ENCODE data around the gene TTC22. TPM values are rescaled to one million over a fixed set of nuclear protein-coding genes. Genes with fewer than 3 reads are reported as not detected.

Gene TTC22
- total and polyA plus RNA-seq, 3 experiments from 2014 or later, result 2.8 to 5.6 (median 2.9) TPM

- Histone ChIP-seq H3K27me3 (ENCODE audit: insufficient read depth, low read length, poor library complexity, severe bottlenecking) (no peaks in the 10 kb centered on the region), H3K4me1 (ENCODE audit: insufficient read depth, low read length) (peaks cover 19% of the 10 kb centered on the region), H3K36me3 (ENCODE audit: insufficient read depth, low read length) (peaks cover 7% of the 10 kb centered on the region), H3K27ac (ENCODE audit: low read depth, low read length) (no peak overlapping the region), H3K9me3 (ENCODE audit: low read length) (no peaks in the 10 kb centered on the region), H3K4me3 (ENCODE audit: low read length) (no peak overlapping the region)
- Mint-ChIP-seq H3K27ac (peak overlapping the region in 7 of 8 donors; percentile 18 to 88 (median 39)), H3K36me3 (peaks cover 6 to 70% (median 14%) of the 10 kb centered on the region in 3 donors), H3K4me3 (peak overlapping the region in 1 of 7 donors; percentile 1), H3K27me3 (peaks cover 0 to 1% of the 10 kb centered on the region in 2 donors), H3K4me1 (peaks cover 47 to 58% (median 48%) of the 10 kb centered on the region in 3 donors), H3K9me3 (peaks cover 0 to 3% (median 0%) of the 10 kb centered on the region in 5 donors)
- ChIA-PET POLR2A (no interaction called here), CTCF (no interaction called here)
- DNase-seq, result peak in 1 of 5 donors; percentile 37
These were observed 6.4 kb downstream of the TTC22 start for GRCh38 chr1:54794451-54795355.

GRCh38 chr1:54792686-54793282, 8.3 kb downstream of the TTC22 start:
- ChIA-PET POLR2A (no interaction called here), CTCF (interaction anchor here (0.7 to 4.7 kb wide), 3 partner anchors 7 to 891 kb away, joined by 3 to 30 read pairs (median 3); partner anchors contain the start of gene TTC22)
- Mint-ChIP-seq H3K9me3 (peaks cover 0 to 3% (median 0%) of the 10 kb centered on the region in 5 donors), H3K4me1 (peaks cover 31 to 42% (median 32%) of the 10 kb centered on the region in 3 donors), H3K27ac (peak overlapping the region in 1 of 8 donors; percentile 43), H3K27me3 (peaks cover 0 to under 1% of the 10 kb centered on the region in 2 donors), H3K36me3 (peaks cover 6 to 82% (median 16%) of the 10 kb centered on the region in 3 donors), H3K4me3 (no peak overlapping the region)
- Histone ChIP-seq H3K36me3 (ENCODE audit: insufficient read depth, low read length) (peaks cover 7% of the 10 kb centered on the region), H3K4me3 (ENCODE audit: low read length) (no peak overlapping the region), H3K27ac (ENCODE audit: low read depth, low read length) (no peak overlapping the region), H3K9me3 (ENCODE audit: low read length) (no peaks in the 10 kb centered on the region), H3K27me3 (ENCODE audit: insufficient read depth, low read length, poor library complexity, severe bottlenecking) (no peaks in the 10 kb centered on the region), H3K4me1 (ENCODE audit: insufficient read depth, low read length) (no peaks in the 10 kb centered on the region)
- DNase-seq, result no peak

GRCh38 chr1:54791880-54792522, 9.1 kb downstream of the TTC22 start:
- no peak overlapping the region for H3K27ac ChIP-seq (ENCODE audit: low read depth, low read length)
- POLR2A ChIA-PET, result no interaction called here
- Mint-ChIP-seq H3K9me3 (peaks cover 0 to 3% (median 0%) of the 10 kb centered on the region in 5 donors), H3K27ac (peak overlapping the region in 4 of 8 donors; percentile 27 to 79 (median 45)), H3K27me3 (no peaks in the 10 kb centered on the region), H3K4me3 (no peak overlapping the region), H3K36me3 (peaks cover 6 to 84% (median 16%) of the 10 kb centered on the region in 3 donors), H3K4me1 (peaks cover 25 to 34% (median 28%) of the 10 kb centered on the region in 3 donors)
- no peaks in the 10 kb centered on the region for H3K9me3 ChIP-seq (ENCODE audit: low read length)
- H3K4me1 ChIP-seq (ENCODE audit: insufficient read depth, low read length), result no peaks in the 10 kb centered on the region
- no peak for DNase-seq
- H3K4me3 ChIP-seq (ENCODE audit: low read length), result no peak overlapping the region
- CTCF ChIA-PET, result interaction anchor here (0.7 to 4.7 kb wide), 2 partner anchors 8 to 891 kb away, joined by 3 to 30 read pairs; partner anchors contain the start of gene TTC22
- peaks cover 7% of the 10 kb centered on the region for H3K36me3 ChIP-seq (ENCODE audit: insufficient read depth, low read length)
- H3K27me3 ChIP-seq (ENCODE audit: insufficient read depth, low read length, poor library complexity, severe bottlenecking), result no peaks in the 10 kb centered on the region

GRCh38 chr1:54788459-54788858, 12.7 kb downstream of the TTC22 start:
- H3K36me3 Mint-ChIP-seq, result peaks cover 6 to 81% (median 9%) of the 10 kb centered on the region in 3 donors
- H3K27ac ChIP-seq (ENCODE audit: low read depth, low read length), result no peak overlapping the region
- H3K4me1 ChIP-seq (ENCODE audit: insufficient read depth, low read length), result no peaks in the 10 kb centered on the region
- peak overlapping the region in 1 of 8 donors; percentile 74 for H3K27ac Mint-ChIP-seq
- no peak overlapping the region for H3K4me3 Mint-ChIP-seq
- peaks cover 0 to 3% (median 0%) of the 10 kb centered on the region in 5 donors for H3K9me3 Mint-ChIP-seq
- no peak for DNase-seq
- peaks cover 5 to 10% (median 6%) of the 10 kb centered on the region in 3 donors for H3K4me1 Mint-ChIP-seq
- H3K9me3 ChIP-seq (ENCODE audit: low read length), result no peaks in the 10 kb centered on the region
- peaks cover 11% of the 10 kb centered on the region for H3K36me3 ChIP-seq (ENCODE audit: insufficient read depth, low read length)
- no peaks in the 10 kb centered on the region for H3K27me3 Mint-ChIP-seq
- POLR2A ChIA-PET, result no interaction called here
- no peaks in the 10 kb centered on the region for H3K27me3 ChIP-seq (ENCODE audit: insufficient read depth, low read length, poor library complexity, severe bottlenecking)
- CTCF ChIA-PET, result interaction anchor here (4.7 kb wide), 1 partner anchor 12 kb away, joined by 30 read pairs; the partner anchor contains the start of gene TTC22
- no peak overlapping the region for H3K4me3 ChIP-seq (ENCODE audit: low read length)

GRCh38 chr1:54787604-54788003, 13.5 kb downstream of the TTC22 start:
- Mint-ChIP-seq H3K27me3 (no peaks in the 10 kb centered on the region), H3K27ac (peak overlapping the region in 3 of 8 donors; percentile 47 to 85 (median 60)), H3K4me3 (no peak overlapping the region), H3K9me3 (peaks cover 0 to 3% (median 0%) of the 10 kb centered on the region in 5 donors), H3K4me1 (peaks cover 5 to 10% (median 6%) of the 10 kb centered on the region in 3 donors), H3K36me3 (peaks cover 6 to 81% (median 9%) of the 10 kb centered on the region in 3 donors)
- CTCF ChIA-PET, result interaction anchor here (1.4 kb wide), 1 partner anchor 14 kb away, joined by 4 read pairs; no protein-coding TSS in a partner anchor
- Histone ChIP-seq H3K27ac (ENCODE audit: low read depth, low read length) (no peak overlapping the region), H3K4me3 (ENCODE audit: low read length) (no peak overlapping the region), H3K4me1 (ENCODE audit: insufficient read depth, low read length) (no peaks in the 10 kb centered on the region), H3K36me3 (ENCODE audit: insufficient read depth, low read length) (peaks cover 13% of the 10 kb centered on the region), H3K27me3 (ENCODE audit: insufficient read depth, low read length, poor library complexity, severe bottlenecking) (no peaks in the 10 kb centered on the region), H3K9me3 (ENCODE audit: low read length) (no peaks in the 10 kb centered on the region)
- POLR2A ChIA-PET, result no interaction called here
- DNase-seq, result no peak

- H3K27me3 ChIP-seq (ENCODE audit: insufficient read depth, low read length, poor library complexity, severe bottlenecking), result no peaks in the 10 kb centered on the region
- peaks cover 0 to 1% (median 0%) of the 10 kb centered on the region in 5 donors for H3K9me3 Mint-ChIP-seq
- H3K36me3 Mint-ChIP-seq, result peaks cover 3 to 84% (median 13%) of the 10 kb centered on the region in 3 donors
- H3K4me3 ChIP-seq (ENCODE audit: low read length), result no peak overlapping the region
- DNase-seq, result no peak
- H3K27ac ChIP-seq (ENCODE audit: low read depth, low read length), result no peak overlapping the region
- H3K9me3 ChIP-seq (ENCODE audit: low read length), result no peaks in the 10 kb centered on the region
- H3K4me1 ChIP-seq (ENCODE audit: insufficient read depth, low read length), result no peaks in the 10 kb centered on the region
- peaks cover 5 to 10% (median 6%) of the 10 kb centered on the region in 3 donors for H3K4me1 Mint-ChIP-seq
- CTCF ChIA-PET, result interaction anchor here (1.4 kb wide), 1 partner anchor 15 kb away, joined by 4 read pairs; no protein-coding TSS in a partner anchor
- H3K4me3 Mint-ChIP-seq, result no peak overlapping the region
- H3K36me3 ChIP-seq (ENCODE audit: insufficient read depth, low read length), result peaks cover 17% of the 10 kb centered on the region
- POLR2A ChIA-PET, result no interaction called here
- peak overlapping the region in 4 of 8 donors; percentile 17 to 77 (median 62) for H3K27ac Mint-ChIP-seq
- no peaks in the 10 kb centered on the region for H3K27me3 Mint-ChIP-seq
These were observed 14.3 kb downstream of the TTC22 start for GRCh38 chr1:54786778-54787177.

- H3K4me3 ChIP-seq (ENCODE audit: low read length), result no peak overlapping the region
- peaks cover 0 to 78% (median 18%) of the 10 kb centered on the region in 3 donors for H3K36me3 Mint-ChIP-seq
- peaks cover 0 to 6% (median 0%) of the 10 kb centered on the region in 3 donors for H3K4me1 Mint-ChIP-seq
- CTCF ChIA-PET, result interaction anchor here (1.8 kb wide), 1 partner anchor 17 kb away, joined by 5 read pairs; the partner anchor contains the start of gene TTC22
- no peaks in the 10 kb centered on the region for H3K27me3 Mint-ChIP-seq
- no peaks in the 10 kb centered on the region for H3K9me3 Mint-ChIP-seq
- no peak for DNase-seq
- no peaks in the 10 kb centered on the region for H3K27me3 ChIP-seq (ENCODE audit: insufficient read depth, low read length, poor library complexity, severe bottlenecking)
- H3K36me3 ChIP-seq (ENCODE audit: insufficient read depth, low read length), result peaks cover 20% of the 10 kb centered on the region
- no peak overlapping the region for H3K27ac ChIP-seq (ENCODE audit: low read depth, low read length)
- H3K9me3 ChIP-seq (ENCODE audit: low read length), result no peaks in the 10 kb centered on the region
- no peaks in the 10 kb centered on the region for H3K4me1 ChIP-seq (ENCODE audit: insufficient read depth, low read length)
- peak overlapping the region in 2 of 8 donors; percentile 45 to 92 for H3K27ac Mint-ChIP-seq
- H3K4me3 Mint-ChIP-seq, result no peak overlapping the region
- POLR2A ChIA-PET, result no interaction called here
These were observed 17.1 kb downstream of the TTC22 start for GRCh38 chr1:54784066-54784465.
